Thyroid gland (tissue), 4 donors: ENCODE results near the gene NIP7. TPM values are rescaled to one million over a fixed set of nuclear protein-coding genes. Genes with fewer than 3 reads are reported as not detected.

Experiments
- DNase-seq, 2 donors: peaks; one replicate each; pipeline ENCODE4 v3.0.0-alpha.2; 2019
- H3K27ac ChIP-seq, 3 donors: fragments of 200-600 bp; sonication (generic); 1 replicate in 2 of 3; 2 replicates in 1 of 3; pipeline ENCODE4 v1.5.1; 2016 to 2019; ENCODE audit warnings: mild to moderate bottlenecking in 1 of 3, moderate library complexity in 1 of 3
- H3K27me3 ChIP-seq: fragments of 200-600 bp; sonication (generic); one replicate; pipeline ENCODE4 v1.5.1; 2019
- H3K36me3 ChIP-seq, 2 donors: fragments of 200-600 bp; sonication (generic); one replicate each; pipeline ENCODE4 v1.5.1; 2016 to 2019
- H3K4me1 ChIP-seq, 2 donors: fragments of 200-600 bp; sonication (generic); one replicate each; pipeline ENCODE4 v1.5.1; 2017 to 2019
- H3K4me3 ChIP-seq, 3 donors: fragments of 200-600 bp; sonication (generic); replicated peaks in 1 of 3; 1 replicate in 2 of 3; 2 replicates in 1 of 3; pipeline ENCODE4 v1.5.1; 2016; ENCODE audit warnings: mild to moderate bottlenecking in 1 of 3
- H3K9me3 ChIP-seq: fragments of 200-600 bp; sonication (generic); one replicate; pipeline ENCODE4 v1.5.1; 2017
- POLR2A ChIP-seq, 2 donors: fragments of 450-650 bp; IDR thresholded peaks; one replicate each; pipeline ENCODE4 v1.6.1; 2017; ENCODE audit warnings: antibody characterized with exemption in 2 of 2, mild to moderate bottlenecking in 2 of 2, moderate library complexity in 1 of 2
- WGBS, 2 donors: methylation state at CpG; one replicate each; pipeline ENCODE4 v1.1.5; 2017; 5-methylcytosine and 5-hydroxymethylcytosine counted together
- intact Hi-C: fragments of 100-400 bp; cut with DNase I; formaldehyde crosslinking; loops from one replicate; pipeline ENCODE4 v1.15.1; 2023
- total RNA-seq, 4 donors: library from RNA; depleted of rRNA; stranded (reverse); fragments of >200 nt; gene quantifications; one replicate each; pipeline ENCODE4 v1.2.3, GENCODE V29; 2016
- TF ChIP-seq, protein P1 (sequence below), 6 experiments: fragments of 200-600 bp in 3 of 6; fragments of 450-650 bp in 3 of 6; sonication (generic) in 3 of 6; IDR thresholded peaks; one replicate each; pipeline ENCODE4 v1.5.1; 2016 to 2019; ENCODE audit warnings: antibody characterized with exemption in 6 of 6, mild to moderate bottlenecking in 2 of 6, inconsistent platforms in 1 of 6, moderate library complexity in 1 of 6

NIP7 gene
- total RNA-seq, 4 donors from 2014 or later, result 9.8 to 17.5 (median 14.7) TPM

DNA sequence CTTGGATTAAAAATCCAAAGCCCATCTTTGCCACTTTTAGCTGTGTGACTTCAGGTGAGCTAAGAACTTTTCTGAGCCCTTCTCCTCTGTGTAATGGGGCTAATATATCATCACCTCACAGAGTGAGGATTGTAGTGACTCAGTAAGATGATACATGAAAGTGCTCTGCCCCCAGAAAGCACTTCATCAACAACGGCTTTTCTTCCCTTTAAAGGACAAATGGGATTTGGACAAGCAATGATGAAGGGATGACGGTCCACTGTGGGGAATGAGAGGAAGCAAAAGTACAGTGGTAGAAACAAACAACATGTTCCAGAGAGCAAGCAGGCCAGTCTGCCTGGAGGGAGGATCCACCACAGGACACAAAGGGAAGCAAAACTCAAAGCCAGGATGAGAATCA lies 26.3 kb downstream of the NIP7 start:
- DNase-seq, result no peak
- TF ChIP-seq POLR2A (IDR thresholded peaks at IDR 0.05), result no peak
- WGBS, 2 donors, result 83 to 92% methylated on average over 2 of the region's 2 CpGs
- Histone ChIP-seq H3K27me3 (no peaks in the 10 kb centered on the region), H3K27ac (no peak overlapping the region), H3K36me3 (peaks cover 57 to 59% of the 10 kb centered on the region in 2 donors), H3K4me3 (no peak overlapping the region), H3K4me1 (no peaks in the 10 kb centered on the region), H3K9me3 (no peaks in the 10 kb centered on the region)
- intact Hi-C loops, result no loop called here

DNA sequence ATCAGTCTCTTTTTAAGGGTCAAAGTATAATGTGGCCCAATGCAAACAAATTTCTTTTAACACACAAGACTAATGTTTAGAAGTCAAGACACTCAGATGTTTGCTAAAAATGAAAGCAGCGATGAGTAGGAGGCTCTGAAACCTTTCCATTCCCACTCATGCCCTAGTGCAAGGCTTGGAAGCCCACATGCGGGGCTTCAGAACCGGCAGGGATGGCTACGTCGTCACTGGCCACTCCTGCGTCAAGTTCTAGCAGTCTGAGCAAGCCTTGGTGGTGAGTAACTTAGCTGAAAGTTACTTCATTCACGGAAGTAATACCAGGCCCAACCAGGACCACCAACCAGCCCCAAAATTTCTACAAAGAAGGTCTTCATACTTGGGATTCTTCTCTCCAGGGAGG lies 26.9 kb downstream of the NIP7 start:
- H3K27ac ChIP-seq, result no peak overlapping the region
- TF ChIP-seq, protein P1, sequence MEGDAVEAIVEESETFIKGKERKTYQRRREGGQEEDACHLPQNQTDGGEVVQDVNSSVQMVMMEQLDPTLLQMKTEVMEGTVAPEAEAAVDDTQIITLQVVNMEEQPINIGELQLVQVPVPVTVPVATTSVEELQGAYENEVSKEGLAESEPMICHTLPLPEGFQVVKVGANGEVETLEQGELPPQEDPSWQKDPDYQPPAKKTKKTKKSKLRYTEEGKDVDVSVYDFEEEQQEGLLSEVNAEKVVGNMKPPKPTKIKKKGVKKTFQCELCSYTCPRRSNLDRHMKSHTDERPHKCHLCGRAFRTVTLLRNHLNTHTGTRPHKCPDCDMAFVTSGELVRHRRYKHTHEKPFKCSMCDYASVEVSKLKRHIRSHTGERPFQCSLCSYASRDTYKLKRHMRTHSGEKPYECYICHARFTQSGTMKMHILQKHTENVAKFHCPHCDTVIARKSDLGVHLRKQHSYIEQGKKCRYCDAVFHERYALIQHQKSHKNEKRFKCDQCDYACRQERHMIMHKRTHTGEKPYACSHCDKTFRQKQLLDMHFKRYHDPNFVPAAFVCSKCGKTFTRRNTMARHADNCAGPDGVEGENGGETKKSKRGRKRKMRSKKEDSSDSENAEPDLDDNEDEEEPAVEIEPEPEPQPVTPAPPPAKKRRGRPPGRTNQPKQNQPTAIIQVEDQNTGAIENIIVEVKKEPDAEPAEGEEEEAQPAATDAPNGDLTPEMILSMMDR (IDR thresholded peaks at IDR 0.05), result no peak
- TF ChIP-seq POLR2A (IDR thresholded peaks at IDR 0.05), result no peak
- no peaks in the 10 kb centered on the region for H3K9me3 ChIP-seq
- 93 to 97% methylated on average over 7 of the region's 7 CpGs for WGBS, 2 donors
- H3K36me3 ChIP-seq, result peaks cover 57 to 59% of the 10 kb centered on the region in 2 donors
- DNase-seq, result no peak
- no peaks in the 10 kb centered on the region for H3K27me3 ChIP-seq
- H3K4me1 ChIP-seq, result no peaks in the 10 kb centered on the region
- intact Hi-C loops, result no loop called here
- H3K4me3 ChIP-seq, result no peak overlapping the region

GRCh38 chr16:69367980-69368379 lies 28.4 kb downstream of the NIP7 start:
- Histone ChIP-seq H3K36me3 (peaks cover 57 to 59% of the 10 kb centered on the region in 2 donors), H3K4me3 (no peak overlapping the region), H3K4me1 (no peaks in the 10 kb centered on the region), H3K9me3 (no peaks in the 10 kb centered on the region), H3K27me3 (no peaks in the 10 kb centered on the region), H3K27ac (no peak overlapping the region)
- TF ChIP-seq POLR2A (IDR thresholded peaks at IDR 0.05), result no peak
- TF ChIP-seq, protein P1 (IDR thresholded peaks at IDR 0.05), result no peak
- 88 to 90% methylated on average over 7 of the region's 7 CpGs for WGBS, 2 donors
- no peak for DNase-seq
- intact Hi-C loops, result no loop called here

DNA sequence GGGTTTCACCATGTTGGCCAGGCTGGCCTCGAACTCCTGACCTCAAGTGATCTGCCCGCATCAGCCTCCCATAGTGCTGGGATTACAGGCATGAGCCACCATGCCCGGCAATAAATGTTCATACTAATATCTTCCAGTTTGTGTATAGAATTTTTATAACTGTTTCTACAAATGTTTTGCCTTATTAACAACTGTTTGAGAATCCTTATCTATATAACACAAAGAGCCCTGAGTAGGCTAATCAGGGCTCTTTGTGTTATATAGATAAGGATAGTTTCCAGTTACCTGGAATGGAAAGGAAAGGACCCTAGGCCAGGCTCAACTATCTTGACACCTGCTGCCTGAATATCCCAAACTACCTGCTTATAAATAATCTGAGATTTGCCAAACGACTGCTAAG lies 29.3 kb downstream of the NIP7 start:
- intact Hi-C loops, result no loop called here
- no peaks in the 10 kb centered on the region for H3K27me3 ChIP-seq
- peaks cover 57 to 59% of the 10 kb centered on the region in 2 donors for H3K36me3 ChIP-seq
- DNase-seq, result no peak
- TF ChIP-seq, protein P1 (IDR thresholded peaks at IDR 0.05), result no peak
- TF ChIP-seq POLR2A (IDR thresholded peaks at IDR 0.05), result no peak
- no peak overlapping the region for H3K4me3 ChIP-seq
- 96 to 97% methylated on average over 4 of the region's 4 CpGs for WGBS, 2 donors
- H3K9me3 ChIP-seq, result no peaks in the 10 kb centered on the region
- H3K27ac ChIP-seq, result no peak overlapping the region
- H3K4me1 ChIP-seq, result no peaks in the 10 kb centered on the region

- Histone ChIP-seq H3K9me3 (no peaks in the 10 kb centered on the region), H3K4me3 (no peak overlapping the region), H3K4me1 (no peaks in the 10 kb centered on the region), H3K27ac (no peak overlapping the region), H3K27me3 (no peaks in the 10 kb centered on the region), H3K36me3 (peaks cover 38 to 39% of the 10 kb centered on the region in 2 donors)
- 93 to 94% methylated on average over 2 of the region's 2 CpGs for WGBS, 2 donors
- TF ChIP-seq, protein P1 (IDR thresholded peaks at IDR 0.05), result no peak
- no peak for TF ChIP-seq POLR2A (IDR thresholded peaks at IDR 0.05)
- no peak for DNase-seq
- intact Hi-C loops, result no loop called here
Observed at GRCh38 chr16:69371564-69371963, 32.0 kb downstream of the NIP7 start.

DNA sequence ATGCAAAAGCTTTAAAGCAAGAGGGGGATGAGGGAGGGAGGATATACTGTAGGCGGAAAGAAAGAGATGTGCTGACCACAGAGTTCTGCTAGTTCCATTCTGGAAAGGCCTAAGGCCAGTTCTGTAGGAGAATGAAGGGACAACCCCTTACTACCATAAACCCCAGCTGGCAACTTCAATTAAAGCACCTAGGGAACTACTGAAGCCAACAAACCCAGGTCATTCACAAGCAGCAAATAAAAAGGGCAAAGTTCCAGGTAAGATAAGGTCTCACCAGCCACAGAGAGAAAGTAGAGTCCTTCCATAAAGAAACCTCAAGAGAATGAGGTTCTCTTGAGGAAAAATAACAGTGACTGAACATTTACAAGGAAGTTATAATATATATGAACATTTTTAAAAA lies 33.4 kb downstream of the NIP7 start:
- H3K4me3 ChIP-seq, result no peak overlapping the region
- WGBS, 2 donors, result 97% methylated on average over 1 of the region's 1 CpG
- H3K9me3 ChIP-seq, result no peaks in the 10 kb centered on the region
- H3K4me1 ChIP-seq, result no peaks in the 10 kb centered on the region
- no peaks in the 10 kb centered on the region for H3K27me3 ChIP-seq
- no peak overlapping the region for H3K27ac ChIP-seq
- H3K36me3 ChIP-seq, result peaks cover 27 to 32% of the 10 kb centered on the region in 2 donors
- intact Hi-C loops, result no loop called here
- TF ChIP-seq POLR2A (IDR thresholded peaks at IDR 0.05), result no peak
- TF ChIP-seq, protein P1 (IDR thresholded peaks at IDR 0.05), result no peak
- DNase-seq, result no peak
